Measurements from ENCODE around the gene SASS6. TPM values are rescaled to one million over a fixed set of nuclear protein-coding genes. Genes with fewer than 3 reads are reported as not detected.

The SASS6 gene
- total RNA-seq, result 3.4 TPM

GRCh38 chr1:100132566-100133477, at the start of gene SASS6, which contains the start of gene TRMT13:
Gene SASS6 (minus strand): TSS chr1:100132930. CDS start chr1:100132814, 116 bp downstream.
Gene TRMT13 (plus strand): TSS chr1:100133163. CDS start chr1:100133169, 6 bp downstream.
- Histone ChIP-seq H3K27ac (peak within 1 kb of the TSS; percentile 57), H3K4me3 (peak within 1 kb of the TSS; percentile 83 to 86), H3K27me3 (no peaks in the 10 kb centered on the region), H3K9me3 (no peaks in the 10 kb centered on the region), H3K36me3 (peaks cover 0 to 10% of the 10 kb centered on the region in 2 donors), H3K4me1 (peaks cover 37% of the 10 kb centered on the region)
- intact Hi-C loops (cut with DNase I), result loop anchor here (10.0 kb wide), 1 partner anchor 132 kb away; the partner anchor contains the start of gene RTCA
- DNase-seq (ENCODE audit: extremely low spot score in 2 of 2), result peak; percentile 96 to 97
- TF ChIP-seq CTCF (IDR thresholded peaks at IDR 0.05) (peak in 1 of 3 experiments; percentile 21), POLR2A (IDR thresholded peaks at IDR 0.05) (no peak), POLR2AphosphoS5 (IDR thresholded peaks at IDR 0.05; ENCODE audit: insufficient read depth in 1 of 2, low read depth in 1 of 2) (peak; percentile 87 to 96)

GRCh38 chr1:100178091-100178490, 45.4 kb upstream of the SASS6 start, which contains the start of gene LRRC39:
Gene LRRC39 (minus strand): TSS chr1:100178256. CDS start chr1:100168516, 9,740 bp downstream.
- no peak for DNase-seq (ENCODE audit: extremely low spot score in 2 of 2)
- no peak within 1 kb of the TSS for H3K4me3 ChIP-seq
- no peak within 1 kb of the TSS for H3K27ac ChIP-seq
- TF ChIP-seq CTCF (IDR thresholded peaks at IDR 0.05) (no peak), POLR2A (IDR thresholded peaks at IDR 0.05) (no peak), POLR2AphosphoS5 (IDR thresholded peaks at IDR 0.05; ENCODE audit: insufficient read depth in 1 of 2, low read depth in 1 of 2) (no peak)
- intact Hi-C loops (cut with DNase I), result no loop called here
- no peaks in the 10 kb centered on the region for H3K27me3 ChIP-seq
- H3K4me1 ChIP-seq, result no peaks in the 10 kb centered on the region
- H3K36me3 ChIP-seq, result no peaks in the 10 kb centered on the region
- no peaks in the 10 kb centered on the region for H3K9me3 ChIP-seq

- no peak overlapping the region for H3K27ac ChIP-seq
- TF ChIP-seq POLR2A (IDR thresholded peaks at IDR 0.05), result no peak
- no peak for TF ChIP-seq POLR2AphosphoS5 (IDR thresholded peaks at IDR 0.05; ENCODE audit: insufficient read depth in 1 of 2, low read depth in 1 of 2)
- no peak for TF ChIP-seq CTCF (IDR thresholded peaks at IDR 0.05)
- intact Hi-C loops (cut with DNase I), result no loop called here
Observed at GRCh38 chr1:100177295-100178041, 44.7 kb upstream of the SASS6 start.

GRCh38 chr1:100168051-100168450, 35.3 kb upstream of the SASS6 start:
- Histone ChIP-seq H3K27me3 (no peaks in the 10 kb centered on the region), H3K4me1 (no peaks in the 10 kb centered on the region), H3K36me3 (no peaks in the 10 kb centered on the region), H3K4me3 (no peak overlapping the region), H3K27ac (no peak overlapping the region), H3K9me3 (no peaks in the 10 kb centered on the region)
- DNase-seq (ENCODE audit: extremely low spot score in 2 of 2), result no peak
- no peak for TF ChIP-seq CTCF (IDR thresholded peaks at IDR 0.05)
- no peak for TF ChIP-seq POLR2AphosphoS5 (IDR thresholded peaks at IDR 0.05; ENCODE audit: insufficient read depth in 1 of 2, low read depth in 1 of 2)
- no peak for TF ChIP-seq POLR2A (IDR thresholded peaks at IDR 0.05)
- intact Hi-C loops (cut with DNase I), result no loop called here

More at GRCh38 chr1:100177295-100178041, 44.7 kb upstream of the SASS6 start:
- Histone ChIP-seq H3K9me3 (no peaks in the 10 kb centered on the region), H3K4me1 (no peaks in the 10 kb centered on the region), H3K36me3 (no peaks in the 10 kb centered on the region), H3K27me3 (no peaks in the 10 kb centered on the region), H3K4me3 (no peak overlapping the region)
- no peak for DNase-seq (ENCODE audit: extremely low spot score in 2 of 2)
